ENCODE data around the gene HTN3.
"Not testable (repeated sequence)": the region's sequence is repeated elsewhere in the genome, so short reads cannot be mapped to it uniquely, and the experiment has no call there.

DNA sequence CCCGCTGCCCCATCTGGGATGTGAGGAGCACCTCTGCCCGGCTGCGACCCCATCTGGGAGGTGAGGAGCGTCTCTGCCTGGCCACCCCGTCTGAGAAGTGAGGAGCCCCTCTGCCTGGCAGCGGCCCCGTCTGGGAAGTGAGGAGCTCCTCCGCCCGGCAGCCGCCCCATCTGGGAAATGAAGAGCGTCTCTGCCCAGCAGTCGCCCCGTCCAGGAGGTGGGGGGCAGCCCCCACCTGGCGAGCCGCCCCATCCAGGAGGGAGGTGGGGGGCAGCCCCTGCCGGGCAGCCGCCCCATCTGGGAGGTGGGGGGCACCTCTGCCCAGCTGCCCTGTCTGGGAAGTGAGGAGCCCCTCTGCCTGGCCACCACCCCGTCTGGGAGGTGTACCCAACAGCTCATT lies 9.3 kb downstream of the HTN3 start:
- TF ChIP-seq, protein P1, sequence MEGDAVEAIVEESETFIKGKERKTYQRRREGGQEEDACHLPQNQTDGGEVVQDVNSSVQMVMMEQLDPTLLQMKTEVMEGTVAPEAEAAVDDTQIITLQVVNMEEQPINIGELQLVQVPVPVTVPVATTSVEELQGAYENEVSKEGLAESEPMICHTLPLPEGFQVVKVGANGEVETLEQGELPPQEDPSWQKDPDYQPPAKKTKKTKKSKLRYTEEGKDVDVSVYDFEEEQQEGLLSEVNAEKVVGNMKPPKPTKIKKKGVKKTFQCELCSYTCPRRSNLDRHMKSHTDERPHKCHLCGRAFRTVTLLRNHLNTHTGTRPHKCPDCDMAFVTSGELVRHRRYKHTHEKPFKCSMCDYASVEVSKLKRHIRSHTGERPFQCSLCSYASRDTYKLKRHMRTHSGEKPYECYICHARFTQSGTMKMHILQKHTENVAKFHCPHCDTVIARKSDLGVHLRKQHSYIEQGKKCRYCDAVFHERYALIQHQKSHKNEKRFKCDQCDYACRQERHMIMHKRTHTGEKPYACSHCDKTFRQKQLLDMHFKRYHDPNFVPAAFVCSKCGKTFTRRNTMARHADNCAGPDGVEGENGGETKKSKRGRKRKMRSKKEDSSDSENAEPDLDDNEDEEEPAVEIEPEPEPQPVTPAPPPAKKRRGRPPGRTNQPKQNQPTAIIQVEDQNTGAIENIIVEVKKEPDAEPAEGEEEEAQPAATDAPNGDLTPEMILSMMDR (optimal IDR thresholded peaks at IDR 0.05 in 1 of 3, IDR thresholded peaks at IDR 0.05 in 1 of 3, conservative IDR thresholded peaks at IDR 0.05 in 1 of 3; ENCODE audit: extremely low read depth in 1 of 3, insufficient read depth in 2 of 3, low read length in 3 of 3), result not testable (repeated sequence)
- TF ChIP-seq EZH2 (IDR thresholded peaks at IDR 0.05; ENCODE audit: low read length), result not testable (repeated sequence)
